Activated T-cell treated with anti-CD3 and anti-CD28 coated beads for 4 hours (primary cell): Measurements from ENCODE around the gene FAM107B.

ENCODE experiments used
- DNase-seq: peaks from one replicate; pipeline ENCODE4 v3.0.0-alpha.2; 2020

The FAM107B gene

DNA sequence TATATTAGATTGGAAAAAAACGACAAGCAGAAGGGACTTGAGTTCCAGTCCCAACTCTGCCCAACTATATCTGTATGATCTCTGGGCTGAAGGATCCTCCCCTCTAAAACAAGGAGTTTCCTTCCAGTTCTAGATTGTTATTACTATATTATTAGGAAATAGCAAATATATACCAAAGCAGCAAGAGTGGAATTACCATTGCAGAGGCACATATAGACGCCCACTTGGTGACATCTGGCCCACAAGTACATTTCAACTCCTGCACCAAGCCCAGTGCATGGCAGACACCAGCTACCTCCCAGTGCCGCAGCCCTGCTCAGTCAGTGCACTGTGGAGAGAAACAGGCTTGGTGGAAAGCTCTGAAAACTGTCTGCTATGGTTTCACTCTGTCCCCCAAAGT, 201.9 kb downstream of the FAM107B start:
- no peak for DNase-seq

DNA sequence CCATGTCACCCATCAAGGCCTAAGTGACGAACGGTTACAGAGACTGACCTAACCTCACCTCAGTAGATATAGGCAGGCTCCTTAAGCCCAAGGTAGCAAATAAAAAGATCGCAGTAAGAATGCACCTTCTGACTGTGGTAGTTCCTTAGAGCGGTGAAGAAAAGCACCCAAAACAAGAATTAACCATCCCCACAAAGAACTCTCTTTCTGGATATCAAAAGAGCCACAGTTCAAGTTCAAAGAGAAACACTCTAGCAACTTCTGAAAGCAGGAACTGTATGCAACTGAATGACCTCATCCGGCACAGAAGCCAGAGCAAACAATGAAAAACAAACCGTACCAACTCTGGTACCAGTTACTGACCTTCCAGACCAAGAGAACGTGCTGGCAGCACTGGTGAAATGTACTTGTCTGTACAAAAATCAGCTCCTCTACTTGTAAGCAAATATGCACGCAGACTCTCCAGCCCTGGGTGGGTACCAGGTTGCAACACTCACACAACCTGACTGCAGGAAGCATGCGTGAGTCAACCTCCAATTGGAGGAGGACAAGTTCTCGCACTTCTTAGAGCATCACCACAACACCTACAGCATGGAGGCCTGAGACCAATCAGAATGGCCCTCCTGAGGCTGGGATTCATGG, 202.7 kb downstream of the FAM107B start:
- no peak for DNase-seq

DNA sequence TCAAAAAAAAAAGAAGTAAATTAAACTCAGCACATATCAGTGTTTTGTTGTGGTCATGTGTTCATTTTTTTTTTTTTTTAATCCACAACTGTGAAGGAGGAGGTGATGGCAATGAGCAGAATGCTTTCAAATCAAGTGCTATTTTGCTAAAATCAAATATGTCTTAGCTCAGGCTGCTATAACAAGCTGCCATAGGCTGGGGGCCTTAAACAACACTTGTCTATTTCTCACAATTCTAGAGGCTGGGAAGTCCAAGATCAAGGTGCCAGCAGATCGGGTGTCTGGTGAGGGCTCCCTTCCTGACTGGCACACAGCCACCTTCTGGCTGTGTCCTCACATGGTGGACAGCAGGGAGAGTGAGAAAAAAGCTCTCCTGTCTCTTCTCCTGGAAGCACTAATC, 203.9 kb downstream of the FAM107B start:
- no peak for DNase-seq

DNA sequence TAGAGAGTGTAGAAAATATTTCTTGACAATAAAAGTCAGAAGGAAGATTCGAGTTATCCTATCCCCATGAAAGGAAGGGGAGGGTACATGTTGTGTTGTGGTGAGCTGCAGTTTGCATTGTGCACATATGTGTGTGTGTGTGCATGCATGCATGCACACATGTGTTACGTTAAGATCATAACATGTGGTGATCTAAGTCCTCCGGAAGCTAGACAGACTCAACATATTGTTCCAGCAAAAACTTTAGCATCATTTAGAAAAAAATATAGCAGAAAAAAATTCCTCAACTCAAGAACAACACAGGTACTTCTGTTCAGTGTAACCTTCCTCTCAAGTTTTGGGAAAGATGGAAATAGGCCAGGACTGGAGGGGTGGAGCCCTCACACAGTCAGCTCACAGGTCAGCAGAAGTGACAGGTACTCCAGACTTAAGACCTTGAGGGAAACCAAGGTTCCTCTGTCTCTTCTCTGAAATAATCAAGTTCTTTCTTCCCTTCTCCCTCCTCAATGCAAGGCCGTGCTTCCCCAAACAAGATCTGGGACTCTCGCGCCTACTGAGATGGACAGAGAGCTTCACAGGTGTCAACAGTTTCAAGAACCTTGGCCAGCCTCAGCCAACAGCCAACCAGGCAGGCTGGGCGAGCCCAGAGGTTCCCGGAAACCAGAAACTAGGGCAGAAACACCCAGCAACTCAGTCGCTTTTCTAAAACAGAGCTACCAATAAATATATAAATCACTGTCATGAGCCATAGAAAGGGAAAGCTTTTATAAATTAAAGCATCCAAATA, 205.2 kb downstream of the FAM107B start:
- no peak for DNase-seq

DNA sequence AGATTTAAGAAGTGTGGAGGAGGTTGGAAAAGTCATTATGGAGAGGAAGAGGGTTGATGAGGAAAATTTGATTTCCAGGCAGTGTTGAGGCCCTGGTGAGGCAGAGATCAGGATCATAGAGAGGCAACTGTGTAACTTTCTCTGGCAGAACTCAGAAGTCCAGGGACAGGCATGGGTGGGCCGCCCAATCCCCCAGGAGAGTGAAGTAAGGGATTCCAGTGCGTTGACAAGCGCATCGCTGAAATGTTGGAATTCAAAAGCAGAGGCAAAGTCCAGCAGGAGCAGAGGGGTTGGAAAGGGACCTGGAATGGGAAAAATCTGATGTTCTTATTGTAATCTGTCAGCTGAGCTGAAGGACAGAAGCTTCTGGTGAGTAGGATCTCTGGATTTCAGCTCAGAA, 207.3 kb downstream of the FAM107B start:
- DNase-seq, result no peak

DNA sequence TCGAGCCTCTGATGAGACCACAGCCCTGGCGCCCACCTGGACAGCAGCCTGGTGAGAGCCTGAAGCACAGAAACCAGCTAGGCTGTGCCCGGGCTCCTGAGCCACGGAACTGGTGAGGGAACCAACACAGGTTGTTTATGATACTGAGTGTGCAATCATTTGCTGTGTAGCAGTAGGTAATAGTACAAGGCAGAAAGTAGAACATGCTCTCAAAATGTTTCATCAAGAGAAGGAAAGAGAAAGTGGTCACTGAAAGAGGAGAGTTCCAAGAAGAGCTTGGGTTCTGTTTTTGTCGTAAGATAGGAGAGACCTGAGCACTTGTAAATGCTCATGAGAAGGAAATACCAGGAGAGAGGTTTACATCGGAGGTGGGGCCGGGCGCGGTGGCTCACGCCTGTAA, 208.2 kb downstream of the FAM107B start:
- no peak for DNase-seq

DNA sequence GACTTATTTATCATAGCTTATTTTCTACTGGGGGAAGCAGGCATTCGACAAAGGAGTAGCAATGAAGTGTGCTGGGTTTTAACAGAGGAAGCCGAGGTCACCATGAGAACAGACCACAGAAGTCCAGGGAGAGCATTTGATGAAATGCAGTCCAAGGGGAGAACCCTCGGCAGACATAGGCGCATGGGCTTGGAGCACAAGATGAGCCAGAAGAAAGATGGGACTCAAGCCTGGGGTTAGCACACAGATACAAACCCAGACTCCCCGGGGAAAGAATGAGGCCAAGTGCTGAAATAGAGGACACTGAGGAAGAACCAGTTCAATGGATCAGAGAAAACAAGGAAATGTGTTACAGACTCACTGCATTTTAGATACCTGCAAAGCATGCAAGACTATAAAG, 209.5 kb downstream of the FAM107B start:
- no peak for DNase-seq

DNA sequence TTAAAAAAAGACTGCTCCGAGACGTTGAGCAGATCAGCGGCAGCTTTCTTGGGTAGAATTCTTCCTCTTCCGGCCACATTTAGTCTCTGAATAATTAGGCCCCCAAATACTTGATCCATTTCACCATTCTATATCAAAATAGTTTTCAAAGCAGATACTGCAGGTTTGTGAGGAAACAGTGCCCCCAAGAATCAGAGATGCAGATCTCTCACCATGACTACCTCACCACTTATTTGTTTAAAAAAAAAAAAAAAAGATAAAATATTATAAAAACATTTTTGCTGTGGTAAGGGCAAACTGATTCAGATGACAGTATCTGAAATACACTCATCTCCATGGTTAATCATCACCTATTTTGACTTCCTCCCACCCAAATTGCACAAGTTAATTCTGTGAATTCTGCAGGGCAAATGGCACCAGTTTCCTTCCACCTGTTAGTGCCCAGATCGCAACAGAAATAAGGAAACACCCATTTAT, 210.4 kb downstream of the FAM107B start:
- no peak for DNase-seq

DNA sequence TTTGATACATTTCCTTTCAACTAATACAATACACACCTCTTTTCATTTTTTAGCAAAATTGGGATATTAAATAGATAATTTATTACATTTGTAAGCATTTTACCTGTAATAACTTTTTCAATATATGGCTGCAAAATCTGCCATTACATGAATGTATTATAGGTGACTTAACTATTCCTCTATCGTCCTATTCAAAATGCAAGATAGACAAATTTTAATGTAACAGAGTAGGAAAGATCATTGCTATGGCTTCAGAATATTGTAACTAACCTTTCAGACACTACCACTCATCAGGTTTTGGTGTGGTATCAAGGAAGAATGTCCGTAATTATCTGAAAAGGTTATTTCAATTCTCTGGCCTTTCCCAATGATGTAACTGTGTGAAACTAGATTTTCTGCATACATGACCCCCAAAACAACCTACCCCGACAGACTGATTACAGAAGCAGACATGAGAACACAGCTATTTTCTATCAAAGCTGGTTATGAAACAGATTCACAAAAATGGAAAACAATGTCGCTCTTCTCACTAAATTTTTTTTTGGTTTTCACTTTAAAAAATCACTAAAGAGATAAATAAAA, 211.2 kb downstream of the FAM107B start:
- no peak for DNase-seq

DNA sequence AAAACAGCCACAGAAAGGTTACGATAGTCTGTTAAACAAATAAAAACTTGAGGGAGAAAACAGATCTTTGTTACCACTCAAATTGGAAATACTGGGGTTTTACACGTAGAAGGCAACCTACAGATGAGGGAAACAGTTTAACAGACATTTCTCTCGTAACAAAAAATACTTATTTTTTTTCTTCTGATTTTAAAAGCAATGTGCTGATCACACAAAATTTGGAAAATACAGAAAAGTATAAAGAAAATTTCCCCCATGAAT, 211.7 kb downstream of the FAM107B start:
- no peak for DNase-seq

DNA sequence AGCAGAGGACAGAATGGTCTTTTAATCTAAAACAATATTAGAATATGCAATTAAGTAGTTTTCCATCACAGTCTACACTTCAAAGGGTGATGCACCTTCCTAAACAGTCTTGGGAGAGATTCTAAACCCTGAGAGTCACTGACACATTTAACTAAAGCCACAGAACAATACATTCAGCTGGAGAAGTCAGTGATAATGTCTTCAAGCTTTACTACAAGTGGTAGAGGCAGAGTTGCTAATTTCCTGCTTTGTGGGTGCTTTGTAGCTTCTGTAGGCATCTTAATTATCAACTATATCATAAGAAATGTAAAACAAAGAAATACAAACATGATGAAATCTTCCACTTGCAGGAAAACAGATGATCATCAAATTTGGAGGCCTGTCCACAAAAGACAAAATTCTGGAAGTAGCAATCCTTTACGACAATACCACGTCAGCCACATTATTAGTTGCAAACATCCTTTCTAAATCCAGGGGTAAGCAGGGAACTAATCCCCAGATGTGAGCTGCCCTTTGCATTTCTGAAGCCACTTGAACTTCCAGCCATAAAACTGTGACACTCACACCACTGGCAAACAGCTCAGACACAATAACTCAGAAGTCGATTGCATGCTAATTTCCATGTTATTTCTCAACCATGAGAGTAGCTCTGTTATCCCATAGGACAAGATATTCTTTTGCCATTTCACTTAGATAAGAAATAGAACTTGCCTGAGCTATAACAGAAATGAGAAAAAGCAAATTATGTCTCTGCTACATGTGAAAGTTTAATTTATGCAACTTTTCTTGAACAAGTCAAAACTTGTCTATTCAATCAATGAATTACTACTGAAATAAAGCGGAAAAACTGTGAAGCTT, 212.2 kb downstream of the FAM107B start:
- no peak for DNase-seq

DNA sequence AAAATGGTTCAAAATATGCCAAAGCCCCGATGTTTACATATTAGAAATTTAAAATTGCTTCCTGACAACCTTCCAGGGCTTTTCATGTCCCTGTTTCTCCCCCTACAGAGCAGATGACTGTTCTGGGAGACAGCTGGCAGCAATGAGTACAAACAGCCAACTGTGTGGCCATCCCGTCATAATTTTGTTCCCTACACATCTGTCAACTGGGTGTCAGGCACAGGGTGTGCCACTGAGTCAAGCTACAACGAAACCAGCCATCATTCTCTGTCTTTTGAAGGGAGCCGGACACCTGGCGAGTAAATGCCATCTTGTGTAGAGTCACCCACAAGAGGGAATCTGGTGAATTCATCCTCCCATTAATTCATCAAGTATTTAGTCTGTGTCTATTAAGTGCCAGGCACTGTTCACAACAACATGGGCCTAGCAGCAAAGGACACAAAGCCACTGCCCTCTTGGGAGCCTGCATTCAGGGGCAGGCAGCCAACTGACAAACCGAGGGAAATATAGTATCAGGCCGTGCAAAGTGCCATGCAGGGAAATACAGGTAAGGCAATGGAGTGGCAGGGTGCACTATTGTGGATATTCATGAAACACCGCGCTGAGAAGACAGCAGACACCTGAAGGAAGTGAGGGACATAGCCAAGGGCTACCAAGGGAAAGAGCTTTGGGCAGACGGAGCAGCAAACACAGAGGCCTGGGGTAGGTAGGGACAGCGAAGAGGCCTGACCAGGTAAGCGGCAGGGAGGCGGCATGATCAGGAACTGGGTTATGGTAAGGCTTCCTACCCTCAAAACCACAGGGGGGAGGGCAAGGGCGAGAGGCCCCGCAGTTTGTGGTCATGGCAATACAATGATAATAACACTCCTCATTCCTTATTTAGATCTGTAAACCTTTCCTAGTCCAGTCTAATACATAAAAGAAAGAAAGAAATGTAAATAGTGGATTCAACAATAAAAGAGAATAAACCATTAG, 213.6 kb downstream of the FAM107B start:
- no peak for DNase-seq

DNA sequence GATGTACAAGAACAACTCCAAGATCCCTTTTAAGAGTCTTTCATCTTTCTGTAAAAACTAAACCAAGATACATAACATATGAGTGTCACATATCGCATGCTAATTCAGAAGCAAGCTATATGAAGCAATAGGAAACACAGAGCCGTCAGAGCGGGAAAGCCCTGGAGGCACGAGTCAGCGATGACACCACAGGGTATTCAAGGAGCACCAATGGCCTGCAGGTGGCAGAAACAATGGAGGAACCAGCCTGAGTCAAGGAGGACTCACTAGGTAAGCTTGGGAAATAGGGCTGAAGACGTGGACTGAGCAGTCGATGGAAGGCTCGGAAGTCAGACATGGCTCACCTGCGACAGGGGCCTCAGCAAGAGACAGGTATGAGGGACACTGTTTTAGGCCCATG, 214.4 kb downstream of the FAM107B start:
- DNase-seq, result peak; percentile 63

DNA sequence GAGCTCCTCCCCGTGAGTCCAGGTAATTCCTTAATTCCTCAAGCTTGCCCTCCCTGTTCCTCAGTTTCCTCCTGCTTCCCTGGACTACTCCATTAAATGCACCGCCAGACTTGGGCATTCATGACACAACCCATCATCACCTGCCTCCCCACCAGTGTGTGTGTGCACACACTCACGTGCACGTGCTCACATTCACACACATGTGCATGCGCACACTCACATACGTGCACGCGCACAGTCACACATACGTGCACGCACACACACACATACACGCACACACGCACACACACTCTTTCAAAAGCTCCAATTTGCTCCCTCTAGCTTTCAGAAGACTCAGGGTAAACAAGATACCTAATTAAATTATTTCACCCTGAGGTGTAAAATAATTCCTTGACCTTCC, 216.7 kb downstream of the FAM107B start:
- DNase-seq, result no peak

DNA sequence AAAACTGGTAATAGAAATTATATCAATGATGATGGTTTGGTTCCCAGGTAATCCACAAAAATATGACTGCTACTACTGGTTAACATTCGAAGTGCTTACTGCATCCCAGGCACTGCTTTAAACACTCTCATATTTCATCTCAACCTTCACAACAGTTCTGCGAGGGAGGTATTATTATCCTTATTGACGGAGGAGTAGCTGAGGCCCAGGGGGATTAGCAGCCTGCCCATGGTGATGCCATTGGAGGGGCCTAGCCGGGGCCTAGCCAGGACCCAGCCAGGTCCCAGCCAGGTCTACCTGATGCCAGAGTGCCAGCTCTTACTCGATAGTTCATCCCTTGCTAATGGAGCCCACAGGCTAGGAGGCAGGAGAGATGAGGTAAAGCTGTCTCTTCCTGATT, 217.1 kb downstream of the FAM107B start:
- DNase-seq, result no peak

DNA sequence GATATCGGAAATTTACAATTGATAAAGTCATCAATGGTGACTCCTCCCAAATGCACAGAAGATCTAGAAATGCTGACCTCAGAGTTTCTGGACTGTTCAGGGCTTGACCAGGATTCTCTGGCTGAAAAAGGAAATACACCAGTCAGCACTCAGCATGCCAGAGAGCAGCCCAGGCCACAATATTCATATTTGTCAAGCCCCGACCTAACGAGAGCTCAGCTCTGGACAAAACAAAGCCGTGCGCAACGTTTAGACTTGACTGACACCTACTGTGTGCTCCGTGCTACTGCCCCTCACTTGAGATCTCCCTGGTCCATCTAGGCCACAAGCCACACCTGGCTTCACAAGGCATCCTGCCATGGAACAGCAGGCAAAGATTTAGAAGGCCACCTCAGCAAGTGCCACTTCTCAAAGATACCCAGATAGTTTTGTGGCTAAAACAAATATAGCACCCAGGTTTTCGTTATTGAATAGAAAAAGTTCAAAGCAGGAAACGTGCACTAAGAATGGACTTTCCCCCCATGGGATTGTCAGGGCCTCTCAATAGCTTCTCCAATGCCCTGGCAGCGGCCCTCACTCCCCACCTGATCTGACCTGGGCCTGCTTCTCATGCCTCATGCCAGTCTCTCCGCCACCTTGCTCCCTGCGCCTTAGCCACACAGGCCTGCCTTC, 218.3 kb downstream of the FAM107B start:
- no peak for DNase-seq

DNA sequence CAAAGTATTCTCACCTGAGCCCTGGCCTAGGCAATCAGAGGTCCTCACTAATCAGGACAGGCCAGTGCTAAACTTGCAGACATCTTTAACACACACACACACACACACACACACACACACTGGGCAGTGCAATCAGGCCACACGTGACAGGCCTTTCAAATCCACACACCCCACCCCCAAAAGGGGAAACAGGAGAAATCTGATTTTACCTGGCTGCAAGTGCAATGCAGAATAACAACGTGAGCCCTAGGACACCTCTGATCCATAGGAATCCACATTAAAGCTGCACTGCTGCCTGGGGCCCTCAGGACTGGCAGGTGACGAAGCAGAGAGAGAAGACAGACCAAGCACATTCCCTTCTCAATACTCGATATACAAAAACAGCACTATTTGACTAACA, 218.9 kb downstream of the FAM107B start:
- DNase-seq, result no peak

DNA sequence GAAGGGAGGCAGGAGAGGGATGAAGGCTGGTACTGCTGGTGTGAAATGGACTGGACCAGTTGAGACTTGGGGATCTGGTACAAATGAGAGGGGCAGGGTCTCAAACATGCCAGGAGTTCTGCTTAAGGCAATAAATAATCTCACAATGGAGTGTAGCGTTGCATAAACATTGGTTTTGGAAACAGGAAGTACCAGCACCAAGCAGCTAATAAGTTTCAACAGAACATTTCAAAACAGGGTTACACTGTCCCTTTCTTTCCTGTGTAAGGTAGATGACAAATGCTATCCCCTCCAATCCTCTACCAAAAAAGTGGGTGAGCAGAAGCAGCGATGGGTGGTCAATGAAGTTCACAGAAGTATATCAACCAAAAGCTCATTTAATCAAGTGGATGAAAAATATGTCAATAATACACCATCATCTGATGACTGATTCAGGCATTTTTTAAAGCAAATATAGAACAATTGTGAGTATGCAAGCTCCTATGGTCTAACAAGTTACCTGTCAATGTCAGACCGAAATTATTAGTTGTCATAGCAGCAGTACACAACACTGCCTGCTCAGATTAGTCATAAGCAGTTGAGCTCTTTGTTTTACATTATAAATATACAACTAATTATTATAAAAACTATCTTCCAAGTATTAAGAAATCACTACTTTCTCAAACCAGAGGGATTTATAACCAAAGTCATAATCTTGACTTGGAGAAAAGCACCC, 220.0 kb downstream of the FAM107B start:
- DNase-seq, result no peak

DNA sequence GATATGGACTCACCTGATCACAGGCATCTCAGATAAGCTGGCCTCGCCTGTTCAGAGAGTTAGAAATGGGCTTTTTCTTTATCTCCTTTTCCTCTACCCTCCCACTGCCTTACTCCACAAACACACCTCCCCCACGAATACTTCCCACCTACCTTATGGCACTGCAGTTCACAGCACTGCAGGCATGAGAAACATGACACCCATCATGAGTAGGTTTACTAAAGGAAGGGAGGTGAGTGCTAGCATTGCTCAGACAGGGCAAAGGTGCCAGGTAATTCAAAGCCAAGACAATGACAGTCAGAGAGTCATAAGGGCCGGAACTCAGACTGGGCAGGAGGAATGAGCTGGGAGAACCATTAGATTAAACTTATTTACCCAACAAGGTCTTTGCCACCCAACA, 220.6 kb downstream of the FAM107B start:
- no peak for DNase-seq

DNA sequence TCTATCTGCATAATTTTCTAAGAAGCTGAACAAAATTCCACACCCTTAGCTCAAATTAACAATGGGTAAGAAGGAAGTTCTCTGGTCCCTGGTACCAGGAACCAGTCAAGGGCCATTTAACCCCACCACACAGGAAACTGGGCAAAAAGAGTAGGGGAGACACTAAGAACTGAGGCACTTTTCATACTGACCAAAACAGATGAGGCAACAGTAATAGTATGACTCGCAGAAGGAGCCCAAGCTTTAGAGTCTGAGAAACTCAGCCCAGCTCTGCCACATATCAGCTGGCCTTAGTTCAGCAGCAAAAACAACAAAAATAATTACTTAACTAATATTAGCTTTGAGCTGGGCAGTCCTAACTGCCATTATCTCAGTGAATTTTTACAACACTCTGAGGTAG, 221.2 kb downstream of the FAM107B start:
- no peak for DNase-seq

DNA sequence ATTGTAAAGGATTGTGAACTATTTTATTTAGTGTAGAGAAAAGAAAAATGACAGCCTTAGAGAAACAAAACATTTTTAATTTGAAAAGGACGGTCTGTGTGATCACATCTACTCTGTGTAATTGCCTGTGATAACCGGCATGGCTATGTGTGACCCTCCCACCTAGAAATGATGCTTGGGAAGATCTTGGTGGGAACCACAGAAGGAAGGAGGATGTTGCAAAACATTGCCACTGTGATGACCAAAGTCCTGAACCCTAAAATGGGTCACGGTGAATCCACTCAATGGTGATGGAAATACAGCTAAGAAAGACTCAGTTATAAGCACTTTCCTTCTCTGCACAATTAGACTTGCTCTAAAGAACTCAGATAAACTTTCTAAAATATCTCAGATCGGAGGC, 222.7 kb downstream of the FAM107B start:
- no peak for DNase-seq
